ENCODE measurements around the gene PXT1. TPM values are rescaled to one million over a fixed set of nuclear protein-coding genes. Genes with fewer than 3 reads are reported as not detected.
A peak's percentile ranks its signal among the peaks of the same experiment; 100 is the strongest.

The PXT1 gene
- polyA plus RNA-seq (2011; rRNA removed), result 0.04 TPM in 1 of 2 replicates, not detected in the other
- not detected in 2 replicates for polyA minus RNA-seq (2011; rRNA and poly(A)+ RNA removed)

DNA sequence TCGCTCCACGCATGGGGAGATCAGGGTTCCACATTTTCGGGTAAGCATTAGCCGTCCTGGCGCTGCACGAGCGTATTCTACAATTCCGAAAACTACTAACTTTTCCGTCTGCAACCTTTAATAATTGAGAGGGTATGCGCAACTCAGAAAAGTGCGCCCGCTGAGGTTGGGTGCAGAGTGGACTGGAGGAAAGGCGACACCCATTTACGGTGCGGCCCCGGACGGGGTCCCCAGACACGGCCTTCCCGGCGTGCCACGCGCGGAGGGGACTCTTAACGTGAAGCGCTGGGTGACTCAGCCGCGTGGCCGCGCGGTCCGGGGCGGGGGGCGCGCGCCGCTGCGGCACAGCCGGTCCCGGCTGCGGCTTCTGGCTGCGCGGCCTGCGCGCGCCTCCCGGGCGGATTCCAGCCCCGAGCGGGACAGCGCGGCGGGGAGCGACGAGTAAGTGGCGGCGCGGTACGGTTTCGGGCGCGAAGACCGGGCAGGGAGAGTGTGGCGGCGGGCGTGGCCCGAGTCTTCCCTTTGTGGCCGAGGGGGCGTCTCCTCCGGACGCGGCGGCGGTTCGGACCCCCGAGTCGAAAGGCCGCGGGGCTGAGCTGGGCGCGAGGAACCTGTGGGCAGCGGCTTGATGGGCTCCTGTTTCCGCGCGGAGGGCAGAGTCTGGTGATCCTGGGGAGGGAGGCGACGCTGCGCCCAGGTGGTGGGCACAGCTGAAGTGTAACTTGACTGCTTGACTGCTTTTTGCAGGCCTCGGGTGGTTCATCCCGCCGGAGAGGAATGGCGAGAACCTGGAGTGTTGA, at the start of gene PXT1, which contains the start of gene KCTD20:
Gene PXT1 (minus strand): TSS at position 184 of the 800 bp plus-strand sequence. CDS start 16,772 bp downstream, outside the sequence.
Gene KCTD20 (plus strand): TSS at position 330 of the 800 bp plus-strand sequence. CDS start 27,098 bp downstream, outside the sequence.
- peak within 1 kb of the TSS; percentile 96 for H3K4me3 ChIP-seq (ENCODE audit: low read depth, low read length)
- H3K36me3 ChIP-seq (ENCODE audit: control insufficient read depth, insufficient read depth, low read length), result no peaks in the 10 kb centered on the region
- no peaks in the 10 kb centered on the region for H3K27me3 ChIP-seq (ENCODE audit: control insufficient read depth, insufficient read depth, low read length)
- TF ChIP-seq, protein P1, sequence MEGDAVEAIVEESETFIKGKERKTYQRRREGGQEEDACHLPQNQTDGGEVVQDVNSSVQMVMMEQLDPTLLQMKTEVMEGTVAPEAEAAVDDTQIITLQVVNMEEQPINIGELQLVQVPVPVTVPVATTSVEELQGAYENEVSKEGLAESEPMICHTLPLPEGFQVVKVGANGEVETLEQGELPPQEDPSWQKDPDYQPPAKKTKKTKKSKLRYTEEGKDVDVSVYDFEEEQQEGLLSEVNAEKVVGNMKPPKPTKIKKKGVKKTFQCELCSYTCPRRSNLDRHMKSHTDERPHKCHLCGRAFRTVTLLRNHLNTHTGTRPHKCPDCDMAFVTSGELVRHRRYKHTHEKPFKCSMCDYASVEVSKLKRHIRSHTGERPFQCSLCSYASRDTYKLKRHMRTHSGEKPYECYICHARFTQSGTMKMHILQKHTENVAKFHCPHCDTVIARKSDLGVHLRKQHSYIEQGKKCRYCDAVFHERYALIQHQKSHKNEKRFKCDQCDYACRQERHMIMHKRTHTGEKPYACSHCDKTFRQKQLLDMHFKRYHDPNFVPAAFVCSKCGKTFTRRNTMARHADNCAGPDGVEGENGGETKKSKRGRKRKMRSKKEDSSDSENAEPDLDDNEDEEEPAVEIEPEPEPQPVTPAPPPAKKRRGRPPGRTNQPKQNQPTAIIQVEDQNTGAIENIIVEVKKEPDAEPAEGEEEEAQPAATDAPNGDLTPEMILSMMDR (IDR thresholded peaks at IDR 0.05; ENCODE audit: insufficient read depth, low read depth, low read length), result no peak
- ChIA-PET POLR2A (interaction anchor here (0.5 kb wide), 1 partner anchor 245 kb away, joined by 3 read pairs; no protein-coding TSS in a partner anchor), CTCF (interaction anchor here (0.8 to 1.8 kb wide), 2 partner anchors 13 to 144 kb away, joined by 3 to 4 read pairs; no protein-coding TSS in a partner anchor)
- no peak for DNase-seq (ENCODE audit: low read depth)

DNA sequence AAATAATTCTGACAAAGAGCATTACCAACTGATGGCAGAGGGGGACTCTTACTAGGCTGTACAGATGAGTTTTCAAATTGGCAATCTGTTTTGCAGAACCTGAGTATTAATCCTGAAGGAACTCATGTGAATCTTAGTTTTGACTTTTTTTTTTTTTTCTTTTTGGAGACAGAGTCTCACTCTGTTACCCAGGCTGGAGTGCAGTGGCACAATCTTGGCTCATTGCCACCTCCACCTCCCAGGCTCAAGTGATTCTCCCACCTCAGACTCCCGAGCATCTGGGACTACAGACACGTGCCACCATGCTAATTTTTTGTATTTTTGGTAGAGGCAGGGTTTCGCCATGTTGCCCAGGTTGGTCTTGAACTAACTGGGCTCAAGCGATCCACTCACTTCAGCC, 49.4 kb upstream of the PXT1 start:
- ChIA-PET POLR2A (no interaction called here), CTCF (interaction anchor here (1.6 kb wide), 1 partner anchor 10 kb away, joined by 3 read pairs; no protein-coding TSS in a partner anchor)
- Histone ChIP-seq H3K36me3 (ENCODE audit: control insufficient read depth, insufficient read depth, low read length) (peaks cover 12% of the 10 kb centered on the region), H3K4me3 (ENCODE audit: low read depth, low read length) (no peak overlapping the region), H3K27me3 (ENCODE audit: control insufficient read depth, insufficient read depth, low read length) (no peaks in the 10 kb centered on the region)
- DNase-seq (ENCODE audit: low read depth), result no peak
- TF ChIP-seq, protein P1 (IDR thresholded peaks at IDR 0.05; ENCODE audit: insufficient read depth, low read depth, low read length), result no peak

DNA sequence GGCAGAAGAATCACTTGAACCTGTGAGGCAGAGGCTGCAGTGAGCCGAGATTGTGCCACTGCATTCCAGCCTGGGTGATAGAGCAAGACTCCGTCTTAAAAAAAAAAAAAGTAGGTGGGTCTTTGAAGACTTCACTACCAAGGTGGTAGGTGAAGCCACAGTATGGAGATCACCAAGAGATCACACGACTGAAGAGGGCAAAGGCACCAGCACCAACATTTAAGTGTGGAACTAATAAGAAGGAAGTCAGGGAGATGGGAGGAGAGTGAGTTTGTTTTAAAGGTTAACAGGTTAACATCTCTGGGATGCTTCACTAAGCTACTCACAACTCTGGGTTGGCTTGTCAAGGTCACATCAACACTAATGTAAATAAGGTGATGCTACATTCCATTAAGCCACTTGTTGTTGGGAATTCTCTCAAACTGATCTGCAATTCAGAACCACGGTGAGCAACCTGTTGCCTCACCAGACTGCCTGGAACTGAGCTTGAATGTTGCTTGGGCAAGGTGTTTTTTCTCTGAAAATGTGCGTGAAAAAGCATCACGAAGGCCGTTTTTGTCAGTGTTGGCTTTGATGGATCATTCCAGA, 48.8 kb upstream of the PXT1 start:
- no peak for DNase-seq (ENCODE audit: low read depth)
- Histone ChIP-seq H3K27me3 (ENCODE audit: control insufficient read depth, insufficient read depth, low read length) (no peaks in the 10 kb centered on the region), H3K36me3 (ENCODE audit: control insufficient read depth, insufficient read depth, low read length) (peaks cover 13% of the 10 kb centered on the region), H3K4me3 (ENCODE audit: low read depth, low read length) (no peak overlapping the region)
- TF ChIP-seq, protein P1 (IDR thresholded peaks at IDR 0.05; ENCODE audit: insufficient read depth, low read depth, low read length), result no peak
- POLR2A ChIA-PET, result no interaction called here
- CTCF ChIA-PET, result interaction anchor here (1.6 kb wide), 1 partner anchor 10 kb away, joined by 3 read pairs; no protein-coding TSS in a partner anchor

- DNase-seq (ENCODE audit: low read depth), result no peak
- ChIA-PET POLR2A (no interaction called here), CTCF (no interaction called here)
- Histone ChIP-seq H3K4me3 (ENCODE audit: low read depth, low read length) (no peak overlapping the region), H3K27me3 (ENCODE audit: control insufficient read depth, insufficient read depth, low read length) (no peaks in the 10 kb centered on the region), H3K36me3 (ENCODE audit: control insufficient read depth, insufficient read depth, low read length) (peaks cover 13% of the 10 kb centered on the region)
- TF ChIP-seq, protein P1 (IDR thresholded peaks at IDR 0.05; ENCODE audit: insufficient read depth, low read depth, low read length), result no peak
Observed at GRCh38 chr6:36489426-36489825, 46.8 kb upstream of the PXT1 start.

DNA sequence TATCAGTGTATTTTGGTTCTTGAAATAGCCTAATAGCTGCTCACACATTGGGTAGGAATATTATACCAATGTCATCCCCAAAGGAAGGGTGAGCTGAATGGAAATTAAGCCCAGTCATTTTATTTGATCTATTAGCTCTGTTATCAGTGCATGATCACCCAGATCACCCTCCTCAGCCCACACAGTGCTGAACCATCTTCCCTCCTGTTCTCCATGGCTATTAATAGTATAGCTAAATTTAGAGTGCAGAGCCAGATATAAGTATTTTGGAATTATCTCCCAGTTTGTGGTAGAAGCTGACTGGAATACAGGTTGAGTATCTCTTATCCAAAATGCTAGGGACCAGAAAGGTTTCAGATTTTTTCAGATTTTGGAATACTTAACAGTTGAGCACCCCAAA, 45.6 kb upstream of the PXT1 start:
- TF ChIP-seq, protein P1 (IDR thresholded peaks at IDR 0.05; ENCODE audit: insufficient read depth, low read depth, low read length), result no peak
- Histone ChIP-seq H3K36me3 (ENCODE audit: control insufficient read depth, insufficient read depth, low read length) (peaks cover 9% of the 10 kb centered on the region), H3K4me3 (ENCODE audit: low read depth, low read length) (no peak overlapping the region), H3K27me3 (ENCODE audit: control insufficient read depth, insufficient read depth, low read length) (no peaks in the 10 kb centered on the region)
- DNase-seq (ENCODE audit: low read depth), result no peak
- POLR2A ChIA-PET, result no interaction called here
- CTCF ChIA-PET, result interaction anchor here (1.2 to 2.1 kb wide), 2 partner anchors 9 to 10 kb away, joined by 4 to 9 read pairs; no protein-coding TSS in a partner anchor
